ENCODE data around the gene AGPAT2. TPM values are rescaled to one million over a fixed set of nuclear protein-coding genes. Genes with fewer than 3 reads are reported as not detected.

AGPAT2 gene
- polyA plus RNA-seq, 2 donors = 90.7 to 100 TPM

GRCh38 chr9:136654820-136655535 is 32.3 kb downstream of the AGPAT2 start:
- Histone ChIP-seq H3K9me3 (ENCODE audit: control insufficient read depth in 2 of 2, insufficient read depth in 1 of 2, low read depth in 1 of 2, low read length in 1 of 2) (no peaks in the 10 kb centered on the region), H3K4me3 (ENCODE audit: low read depth in 1 of 2, low read length in 2 of 2) (no peak overlapping the region), H3K4me1 (ENCODE audit: control insufficient read depth in 2 of 2, insufficient read depth in 2 of 2, low read length in 1 of 2) (no peaks in the 10 kb centered on the region), H3K27ac (ENCODE audit: low read depth in 2 of 2, low read length in 1 of 2) (peak overlapping the region; percentile 28 to 43), H3K36me3 (ENCODE audit: control insufficient read depth in 2 of 2, insufficient read depth in 2 of 2, low read length in 1 of 2) (no peaks in the 10 kb centered on the region), H3K27me3 (ENCODE audit: control insufficient read depth in 1 of 2, insufficient read depth in 2 of 2, low read length in 2 of 2) (peaks cover 0 to 11% of the 10 kb centered on the region in 2 donors)
- 76 to 78% methylated on average over 15 of the region's 15 CpGs for WGBS, 2 donors

DNA sequence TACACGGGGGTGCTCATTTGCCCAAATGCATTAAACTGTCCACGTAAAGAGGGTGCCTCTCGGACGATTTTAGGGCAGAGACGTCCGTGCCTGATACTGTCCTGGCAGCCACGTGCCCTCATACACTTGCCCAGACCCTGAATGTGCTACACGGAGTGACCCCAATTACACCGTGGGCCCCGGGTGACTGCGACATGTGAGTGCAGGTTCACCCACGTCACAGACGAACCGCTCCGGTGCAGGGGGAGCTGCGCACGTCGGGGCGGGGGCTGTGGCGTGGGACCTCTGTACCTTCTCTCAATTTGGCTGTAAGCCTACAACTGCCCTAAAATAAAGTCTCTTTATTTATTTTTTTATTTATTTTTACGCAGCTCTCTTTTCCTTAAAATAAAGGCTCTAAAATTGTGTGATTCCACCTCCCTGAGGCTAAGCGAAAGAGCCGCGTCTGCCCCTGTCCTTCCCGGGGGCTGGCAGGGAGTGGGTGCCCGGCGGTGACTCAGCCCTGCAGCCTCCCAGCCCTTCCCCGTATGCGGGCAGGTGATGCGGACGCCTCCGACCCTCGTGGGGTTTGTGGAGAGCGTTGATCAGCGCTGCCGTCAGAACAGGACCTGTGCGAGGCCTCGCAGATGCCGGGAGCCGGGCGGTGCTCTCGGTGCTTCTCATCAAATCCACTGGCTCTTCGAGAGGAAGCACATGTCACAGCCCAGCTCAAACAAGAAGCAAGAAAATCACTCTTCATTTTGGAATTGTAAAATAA is 33.8 kb downstream of the AGPAT2 start:
- no peaks in the 10 kb centered on the region for H3K9me3 ChIP-seq (ENCODE audit: control insufficient read depth in 2 of 2, insufficient read depth in 1 of 2, low read depth in 1 of 2, low read length in 1 of 2)
- H3K27ac ChIP-seq (ENCODE audit: low read depth in 2 of 2, low read length in 1 of 2) = no peak overlapping the region
- WGBS, 2 donors = 47 to 53% methylated on average over 43 of the region's 43 CpGs
- H3K4me3 ChIP-seq (ENCODE audit: low read depth in 1 of 2, low read length in 2 of 2) = no peak overlapping the region
- H3K27me3 ChIP-seq (ENCODE audit: control insufficient read depth in 1 of 2, insufficient read depth in 2 of 2, low read length in 2 of 2) = peaks cover 0 to 6% of the 10 kb centered on the region in 2 donors
- H3K4me1 ChIP-seq (ENCODE audit: control insufficient read depth in 2 of 2, insufficient read depth in 2 of 2, low read length in 1 of 2) = no peaks in the 10 kb centered on the region
- no peaks in the 10 kb centered on the region for H3K36me3 ChIP-seq (ENCODE audit: control insufficient read depth in 2 of 2, insufficient read depth in 2 of 2, low read length in 1 of 2)

DNA sequence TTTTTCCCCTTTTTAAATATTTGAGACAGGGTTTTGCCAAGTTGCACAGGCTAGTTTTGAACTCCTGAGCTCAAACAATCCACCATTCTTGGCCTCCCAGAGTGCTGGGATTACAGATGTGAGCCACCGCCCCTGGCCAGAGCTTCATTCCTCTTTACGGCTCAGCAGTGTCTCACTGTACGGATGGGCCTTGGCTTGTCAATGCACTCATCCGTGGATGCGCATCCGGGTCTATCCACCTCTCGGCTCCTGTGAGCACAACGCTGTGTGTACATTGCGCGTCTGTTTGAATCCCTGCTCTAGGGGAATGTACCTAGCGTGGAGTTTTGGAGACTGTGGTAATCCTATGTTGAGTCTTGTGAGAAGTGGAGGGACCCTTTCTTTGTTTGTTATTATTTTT is 35.4 kb downstream of the AGPAT2 start:
- no peak overlapping the region for H3K4me3 ChIP-seq (ENCODE audit: low read depth in 1 of 2, low read length in 2 of 2)
- H3K4me1 ChIP-seq (ENCODE audit: control insufficient read depth in 2 of 2, insufficient read depth in 2 of 2, low read length in 1 of 2) = no peaks in the 10 kb centered on the region
- no peaks in the 10 kb centered on the region for H3K36me3 ChIP-seq (ENCODE audit: control insufficient read depth in 2 of 2, insufficient read depth in 2 of 2, low read length in 1 of 2)
- 56 to 73% methylated on average over 11 of the region's 11 CpGs for WGBS, 2 donors
- H3K9me3 ChIP-seq (ENCODE audit: control insufficient read depth in 2 of 2, insufficient read depth in 1 of 2, low read depth in 1 of 2, low read length in 1 of 2) = no peaks in the 10 kb centered on the region
- no peaks in the 10 kb centered on the region for H3K27me3 ChIP-seq (ENCODE audit: control insufficient read depth in 1 of 2, insufficient read depth in 2 of 2, low read length in 2 of 2)
- H3K27ac ChIP-seq (ENCODE audit: low read depth in 2 of 2, low read length in 1 of 2) = no peak overlapping the region

DNA sequence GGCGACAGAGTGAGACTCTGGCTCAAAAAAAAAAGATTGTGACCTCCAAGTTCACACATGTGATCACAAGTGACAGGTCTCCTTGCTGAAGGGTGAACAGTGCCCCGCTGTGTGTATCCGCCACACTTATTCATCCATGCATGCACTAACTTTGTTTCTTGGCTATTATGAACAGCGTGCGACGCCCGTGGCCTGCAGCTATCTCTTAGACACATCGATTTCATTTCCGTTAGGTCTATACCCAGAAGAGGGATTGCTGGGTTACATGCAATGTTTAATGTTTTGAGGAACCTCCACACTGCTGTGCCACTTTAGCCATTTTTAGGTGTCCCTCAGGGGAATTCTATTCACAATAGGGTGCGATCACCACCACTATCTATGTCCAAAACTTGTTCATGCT is 36.6 kb downstream of the AGPAT2 start:
- Histone ChIP-seq H3K4me3 (ENCODE audit: low read depth in 1 of 2, low read length in 2 of 2) (no peak overlapping the region), H3K27ac (ENCODE audit: low read depth in 2 of 2, low read length in 1 of 2) (no peak overlapping the region), H3K36me3 (ENCODE audit: control insufficient read depth in 2 of 2, insufficient read depth in 2 of 2, low read length in 1 of 2) (no peaks in the 10 kb centered on the region), H3K4me1 (ENCODE audit: control insufficient read depth in 2 of 2, insufficient read depth in 2 of 2, low read length in 1 of 2) (no peaks in the 10 kb centered on the region), H3K9me3 (ENCODE audit: control insufficient read depth in 2 of 2, insufficient read depth in 1 of 2, low read depth in 1 of 2, low read length in 1 of 2) (no peaks in the 10 kb centered on the region), H3K27me3 (ENCODE audit: control insufficient read depth in 1 of 2, insufficient read depth in 2 of 2, low read length in 2 of 2) (no peaks in the 10 kb centered on the region)
- WGBS, 2 donors = 71 to 74% methylated on average over 10 of the region's 10 CpGs

GRCh38 chr9:136650021-136650420 is 37.2 kb downstream of the AGPAT2 start:
- H3K27ac ChIP-seq (ENCODE audit: low read depth in 2 of 2, low read length in 1 of 2) = no peak overlapping the region
- H3K27me3 ChIP-seq (ENCODE audit: control insufficient read depth in 1 of 2, insufficient read depth in 2 of 2, low read length in 2 of 2) = peaks cover 0 to under 1% of the 10 kb centered on the region in 2 donors
- no peaks in the 10 kb centered on the region for H3K36me3 ChIP-seq (ENCODE audit: control insufficient read depth in 2 of 2, insufficient read depth in 2 of 2, low read length in 1 of 2)
- 93 to 96% methylated on average over 8 of the region's 8 CpGs for WGBS, 2 donors
- no peaks in the 10 kb centered on the region for H3K4me1 ChIP-seq (ENCODE audit: control insufficient read depth in 2 of 2, insufficient read depth in 2 of 2, low read length in 1 of 2)
- H3K4me3 ChIP-seq (ENCODE audit: low read depth in 1 of 2, low read length in 2 of 2) = no peak overlapping the region
- no peaks in the 10 kb centered on the region for H3K9me3 ChIP-seq (ENCODE audit: control insufficient read depth in 2 of 2, insufficient read depth in 1 of 2, low read depth in 1 of 2, low read length in 1 of 2)

GRCh38 chr9:136648751-136649150 is 38.5 kb downstream of the AGPAT2 start:
- peaks cover 0 to 4% of the 10 kb centered on the region in 2 donors for H3K27me3 ChIP-seq (ENCODE audit: control insufficient read depth in 1 of 2, insufficient read depth in 2 of 2, low read length in 2 of 2)
- H3K27ac ChIP-seq (ENCODE audit: low read depth in 2 of 2, low read length in 1 of 2) = no peak overlapping the region
- WGBS, 2 donors = 57 to 64% methylated on average over 16 of the region's 16 CpGs
- H3K9me3 ChIP-seq (ENCODE audit: control insufficient read depth in 2 of 2, insufficient read depth in 1 of 2, low read depth in 1 of 2, low read length in 1 of 2) = no peaks in the 10 kb centered on the region
- peaks cover 0 to 9% of the 10 kb centered on the region in 2 donors for H3K4me1 ChIP-seq (ENCODE audit: control insufficient read depth in 2 of 2, insufficient read depth in 2 of 2, low read length in 1 of 2)
- no peak overlapping the region for H3K4me3 ChIP-seq (ENCODE audit: low read depth in 1 of 2, low read length in 2 of 2)
- H3K36me3 ChIP-seq (ENCODE audit: control insufficient read depth in 2 of 2, insufficient read depth in 2 of 2, low read length in 1 of 2) = no peaks in the 10 kb centered on the region

DNA sequence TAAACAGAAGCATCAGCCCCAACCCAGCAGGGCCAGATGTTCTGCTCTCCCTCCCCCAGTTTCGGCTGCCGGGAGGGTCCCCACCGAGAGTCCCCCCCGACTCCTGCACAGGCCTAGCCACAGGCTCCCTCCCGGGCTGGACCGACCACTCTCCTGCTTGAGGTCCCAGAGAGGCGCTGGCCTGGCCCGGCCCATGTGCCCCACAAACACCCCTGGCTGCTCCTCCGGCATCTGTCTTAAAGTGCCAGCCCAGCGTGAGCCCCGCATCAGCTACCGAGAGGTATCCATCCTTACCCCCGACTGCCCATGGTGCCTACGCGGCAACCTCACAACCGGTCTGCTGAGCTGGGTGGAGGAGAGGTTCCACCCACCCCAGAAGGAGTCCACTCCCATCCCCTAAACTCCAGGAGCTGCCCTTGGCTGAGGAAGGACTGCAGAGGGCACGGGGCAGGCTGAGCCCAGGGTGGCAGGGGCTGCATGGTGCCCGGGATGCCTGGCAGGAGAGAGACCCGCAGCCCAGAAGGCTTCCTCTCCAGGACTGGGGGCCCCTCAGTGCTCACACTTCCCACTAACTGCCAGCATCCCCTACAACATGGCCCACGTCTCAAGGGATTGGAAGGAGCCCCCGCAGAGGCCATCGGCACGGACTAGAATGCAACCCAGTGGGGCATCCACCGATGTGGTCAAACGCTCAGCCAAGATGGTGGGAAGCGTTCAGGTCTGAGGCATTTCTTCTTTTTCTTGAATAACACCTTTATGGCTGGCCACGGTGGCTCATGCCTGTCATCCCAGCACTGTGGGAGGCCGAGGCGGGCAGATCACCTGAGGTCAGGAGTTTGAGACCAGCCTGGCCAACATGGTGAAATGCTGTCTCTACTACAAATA is 40.2 kb downstream of the AGPAT2 start:
- no peaks in the 10 kb centered on the region for H3K9me3 ChIP-seq (ENCODE audit: control insufficient read depth in 2 of 2, insufficient read depth in 1 of 2, low read depth in 1 of 2, low read length in 1 of 2)
- H3K27ac ChIP-seq (ENCODE audit: low read depth in 2 of 2, low read length in 1 of 2) = peak overlapping the region; percentile 38 to 46
- peaks cover 0 to 9% of the 10 kb centered on the region in 2 donors for H3K4me1 ChIP-seq (ENCODE audit: control insufficient read depth in 2 of 2, insufficient read depth in 2 of 2, low read length in 1 of 2)
- peaks cover 0 to 4% of the 10 kb centered on the region in 2 donors for H3K27me3 ChIP-seq (ENCODE audit: control insufficient read depth in 1 of 2, insufficient read depth in 2 of 2, low read length in 2 of 2)
- H3K4me3 ChIP-seq (ENCODE audit: low read depth in 1 of 2, low read length in 2 of 2) = no peak overlapping the region
- no peaks in the 10 kb centered on the region for H3K36me3 ChIP-seq (ENCODE audit: control insufficient read depth in 2 of 2, insufficient read depth in 2 of 2, low read length in 1 of 2)
- WGBS, 2 donors = 70 to 72% methylated on average over 27 to 29 of the region's 29 CpGs

DNA sequence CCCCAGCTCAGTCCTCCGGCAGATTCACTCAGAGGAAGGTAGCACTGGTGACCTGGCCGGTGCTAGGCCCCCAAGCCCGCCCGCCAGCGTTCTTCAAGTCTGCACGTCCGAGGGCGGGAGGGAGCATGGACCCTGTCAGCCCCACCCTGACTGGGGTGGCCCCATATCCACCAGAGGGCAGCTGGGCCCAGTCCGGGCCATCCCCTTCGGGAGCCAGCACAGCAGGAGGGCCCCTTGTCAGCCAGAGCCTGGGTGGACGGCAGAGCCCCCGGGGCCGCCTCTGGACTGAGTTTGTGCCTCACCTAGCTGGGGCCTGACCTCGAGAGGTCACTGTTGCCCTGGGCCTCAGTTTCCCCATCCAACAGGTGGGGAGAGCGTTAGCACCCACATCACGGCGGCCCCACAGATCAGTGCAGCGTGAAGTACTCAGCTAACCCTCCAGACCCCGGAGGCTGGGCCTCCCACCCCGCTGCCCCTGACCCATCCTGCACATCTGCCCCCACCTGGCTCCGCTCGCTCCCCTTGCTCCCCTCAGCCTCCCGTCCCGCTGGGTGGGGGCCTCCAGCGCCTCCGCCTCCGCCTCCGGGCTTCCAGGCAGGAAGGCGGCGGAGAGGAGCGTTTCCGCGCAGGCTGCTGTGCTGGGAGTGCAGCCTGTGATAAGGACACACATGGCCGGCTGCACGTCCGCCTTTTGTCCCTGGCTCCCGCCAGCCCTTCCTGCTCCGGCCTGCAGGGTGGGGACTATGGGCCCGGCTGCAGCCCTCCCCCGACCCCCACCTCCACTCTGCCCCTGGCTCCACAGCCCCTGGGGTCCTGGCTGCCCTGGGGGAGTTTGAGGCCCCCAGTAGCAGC is 41.1 kb downstream of the AGPAT2 start:
- H3K4me3 ChIP-seq (ENCODE audit: low read depth in 1 of 2, low read length in 2 of 2) = no peak overlapping the region
- H3K27ac ChIP-seq (ENCODE audit: low read depth in 2 of 2, low read length in 1 of 2) = peak overlapping the region; percentile 46
- H3K9me3 ChIP-seq (ENCODE audit: control insufficient read depth in 2 of 2, insufficient read depth in 1 of 2, low read depth in 1 of 2, low read length in 1 of 2) = no peaks in the 10 kb centered on the region
- H3K27me3 ChIP-seq (ENCODE audit: control insufficient read depth in 1 of 2, insufficient read depth in 2 of 2, low read length in 2 of 2) = peaks cover 0 to 4% of the 10 kb centered on the region in 2 donors
- H3K4me1 ChIP-seq (ENCODE audit: control insufficient read depth in 2 of 2, insufficient read depth in 2 of 2, low read length in 1 of 2) = peaks cover 0 to 9% of the 10 kb centered on the region in 2 donors
- no peaks in the 10 kb centered on the region for H3K36me3 ChIP-seq (ENCODE audit: control insufficient read depth in 2 of 2, insufficient read depth in 2 of 2, low read length in 1 of 2)
- 38 to 45% methylated on average over 37 to 40 of the region's 40 CpGs for WGBS, 2 donors
